D341Med (cell line): Measurements from ENCODE around the gene EAPP.
A peak's percentile ranks its signal among the peaks of the same experiment; 100 is the strongest.
"Not testable (repeated sequence)": the region's sequence is repeated elsewhere in the genome, so short reads cannot be mapped to it uniquely, and the experiment has no call there.

Experiments used
- DNase-seq: peaks from one replicate; pipeline ENCODE4 v3.0.0; 2012; ENCODE audit warnings: low spot score

EAPP gene

DNA sequence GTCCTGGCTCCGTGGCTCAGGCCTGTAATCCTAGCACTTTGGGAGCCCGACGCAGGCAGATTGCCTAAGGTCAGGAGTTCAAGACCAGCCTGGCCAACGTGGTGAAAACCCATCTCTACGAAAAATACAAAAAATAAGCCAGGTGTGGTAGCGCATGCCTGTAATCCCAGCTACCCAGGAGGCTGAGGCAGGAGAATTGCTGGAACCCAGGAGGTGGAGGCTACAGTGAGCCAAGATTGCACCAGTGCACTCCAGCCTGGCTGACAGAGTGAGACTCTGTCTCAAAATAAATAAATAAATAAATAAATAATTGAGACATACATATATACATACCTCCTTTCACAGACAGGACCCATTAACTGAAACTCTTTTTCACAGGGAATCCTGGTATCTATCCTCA, 1.4 kb downstream of the EAPP start:
- DNase-seq = not testable (repeated sequence)

DNA sequence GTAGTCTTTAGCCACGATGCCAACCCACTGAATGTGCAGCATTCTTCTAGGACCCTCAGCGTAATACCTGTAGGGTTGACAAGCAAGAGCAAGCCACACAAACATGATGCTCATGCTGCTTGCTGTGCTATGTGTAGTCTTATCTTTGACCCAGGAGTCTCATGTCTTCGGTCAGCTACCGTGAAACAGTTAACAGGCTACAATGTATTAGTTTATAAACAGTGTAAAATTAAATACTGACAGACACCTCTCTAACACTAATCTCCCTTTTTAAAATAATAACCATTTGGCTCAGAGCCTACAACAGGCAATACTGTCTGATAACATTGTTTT, 1.9 kb downstream of the EAPP start:
- no peak for DNase-seq

DNA sequence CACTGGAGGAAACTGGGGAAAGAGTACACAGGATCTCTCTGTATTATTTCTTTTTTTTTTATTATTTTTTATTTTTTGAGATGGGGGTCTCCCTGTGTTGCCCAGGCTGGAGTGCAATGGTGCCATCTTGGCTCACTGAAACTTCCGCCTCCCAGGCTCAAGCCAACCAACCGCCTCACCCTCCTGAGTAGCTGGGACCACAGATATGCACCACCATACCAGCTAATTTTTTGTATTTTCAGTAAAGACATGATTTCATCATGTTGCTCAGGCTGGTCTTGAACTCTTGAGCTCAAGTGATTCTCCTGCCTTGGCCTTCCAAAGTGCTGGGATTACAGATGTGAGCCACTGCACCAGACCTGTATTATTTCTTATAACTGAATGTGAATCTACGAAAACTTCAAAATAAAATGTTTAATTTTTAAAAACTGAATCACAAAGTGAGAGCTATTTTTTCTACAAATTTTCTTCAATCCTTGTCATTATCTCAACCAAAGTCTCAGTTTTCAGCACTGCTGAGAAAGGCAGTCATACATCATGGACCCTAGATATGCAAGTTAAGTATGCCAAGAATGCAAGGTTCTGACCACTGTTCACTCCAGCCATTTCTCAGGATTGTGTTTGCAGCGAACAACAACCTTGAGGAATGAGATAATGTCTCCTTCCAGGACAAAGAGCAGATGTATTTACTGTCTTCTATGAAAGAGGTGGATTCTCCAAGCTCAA, 2.4 kb downstream of the EAPP start:
- DNase-seq = no peak

- DNase-seq = no peak
These were observed 11.9 kb downstream of the EAPP start for GRCh38 chr14:34527591-34527990.

DNA sequence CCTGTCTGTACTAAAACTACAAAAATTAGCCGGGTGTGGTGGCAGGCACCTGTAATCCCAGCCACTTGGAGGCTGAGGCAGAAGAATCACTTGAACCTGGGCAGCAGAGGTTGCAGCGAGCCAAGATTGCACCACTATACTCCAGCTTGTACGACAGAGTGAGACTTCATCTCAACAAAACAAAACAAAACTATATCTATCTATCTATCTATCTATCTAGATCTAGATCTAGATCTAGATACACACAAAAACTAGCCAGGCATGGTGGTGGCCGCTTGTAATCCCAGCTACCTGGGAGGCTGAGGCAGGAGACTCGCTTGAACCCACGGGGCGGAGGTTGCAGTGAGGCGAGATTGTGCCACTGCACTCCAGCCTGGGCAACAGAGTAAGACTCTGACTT, 15.3 kb downstream of the EAPP start:
- DNase-seq = not testable (repeated sequence)

DNA sequence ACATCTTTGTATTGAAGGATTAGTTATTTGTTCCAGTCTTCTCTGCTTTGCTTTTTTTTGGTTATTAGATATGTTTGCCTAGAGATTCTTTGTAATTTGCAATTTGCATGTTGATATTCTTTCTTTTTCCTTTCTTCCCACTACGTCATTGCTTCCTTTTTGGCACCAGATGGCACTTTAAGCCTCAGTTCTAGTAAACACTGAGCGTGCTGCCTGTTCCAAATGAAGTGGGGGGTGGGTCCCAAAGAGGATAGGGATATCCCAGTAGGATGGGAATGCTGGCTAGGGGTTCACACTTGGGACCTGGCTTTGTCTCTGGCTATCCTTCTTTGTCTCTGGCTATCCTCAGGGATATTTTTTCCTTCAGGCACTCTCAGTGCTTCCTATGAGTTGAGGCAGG, 17.0 kb downstream of the EAPP start:
- peak; percentile 67 for DNase-seq

- not testable (repeated sequence) for DNase-seq
These were observed 18.4 kb downstream of the EAPP start for GRCh38 chr14:34521071-34521470.

- not testable (repeated sequence) for DNase-seq
These were observed 19.1 kb downstream of the EAPP start for GRCh38 chr14:34520304-34520970.

- DNase-seq = no peak
These were observed 31.6 kb downstream of the EAPP start for GRCh38 chr14:34507884-34508283.

GRCh38 chr14:34507459-34507858, 32.0 kb downstream of the EAPP start:
- DNase-seq = no peak

GRCh38 chr14:34505124-34505491, 34.4 kb downstream of the EAPP start:
- DNase-seq = not testable (repeated sequence)

GRCh38 chr14:34504027-34504426, 35.5 kb downstream of the EAPP start:
- DNase-seq = not testable (repeated sequence)

DNA sequence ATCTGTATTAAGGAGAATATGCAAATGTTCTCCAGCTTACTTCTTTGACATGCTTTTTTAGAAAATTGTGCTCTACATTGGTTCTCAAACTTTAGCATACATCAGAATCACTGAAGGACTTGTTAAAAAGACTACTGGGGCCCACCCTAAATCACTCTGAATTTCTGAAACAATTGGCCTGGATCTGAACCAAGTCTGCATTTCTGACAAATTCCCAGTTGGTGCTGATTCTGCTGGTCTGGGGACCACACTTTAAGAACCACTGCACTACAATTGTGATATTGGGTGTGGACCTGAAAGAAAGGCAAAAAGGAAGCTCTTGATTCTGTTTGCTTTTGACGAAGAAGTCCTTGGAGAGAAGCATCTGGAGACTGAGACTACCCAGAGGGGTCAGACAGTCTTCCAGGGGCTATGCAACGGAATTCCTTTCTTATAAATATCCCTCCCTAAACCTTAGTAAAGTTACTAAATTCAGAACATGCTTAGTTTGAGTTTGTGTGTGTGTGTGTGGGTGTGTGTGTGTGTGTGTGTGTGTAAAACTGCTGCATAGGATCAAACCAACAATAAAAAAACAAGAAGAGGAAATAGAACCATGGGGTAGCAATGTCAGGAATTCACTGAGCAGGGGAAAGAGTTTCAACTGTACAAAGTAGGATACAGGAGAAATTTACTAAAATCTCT, 36.8 kb downstream of the EAPP start:
- DNase-seq = no peak

DNA sequence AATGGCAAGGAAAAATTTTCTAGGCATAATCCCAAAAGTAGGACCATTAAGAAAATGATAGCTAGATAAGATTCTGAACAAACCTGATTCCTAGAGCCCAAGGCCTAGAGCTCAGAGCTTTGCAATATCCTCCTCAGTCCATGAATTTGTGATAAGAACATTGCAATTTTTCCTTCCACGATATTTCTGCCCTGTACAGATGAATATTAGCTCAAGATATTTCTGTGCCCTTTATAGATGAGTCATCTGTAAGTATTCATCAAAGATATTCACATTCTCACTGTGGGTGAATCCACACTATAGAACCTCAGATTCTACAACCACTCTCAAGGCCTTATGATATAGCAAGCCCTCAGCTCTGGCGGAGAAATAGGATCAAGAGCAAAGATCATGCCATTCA, 37.5 kb downstream of the EAPP start:
- no peak for DNase-seq

DNA sequence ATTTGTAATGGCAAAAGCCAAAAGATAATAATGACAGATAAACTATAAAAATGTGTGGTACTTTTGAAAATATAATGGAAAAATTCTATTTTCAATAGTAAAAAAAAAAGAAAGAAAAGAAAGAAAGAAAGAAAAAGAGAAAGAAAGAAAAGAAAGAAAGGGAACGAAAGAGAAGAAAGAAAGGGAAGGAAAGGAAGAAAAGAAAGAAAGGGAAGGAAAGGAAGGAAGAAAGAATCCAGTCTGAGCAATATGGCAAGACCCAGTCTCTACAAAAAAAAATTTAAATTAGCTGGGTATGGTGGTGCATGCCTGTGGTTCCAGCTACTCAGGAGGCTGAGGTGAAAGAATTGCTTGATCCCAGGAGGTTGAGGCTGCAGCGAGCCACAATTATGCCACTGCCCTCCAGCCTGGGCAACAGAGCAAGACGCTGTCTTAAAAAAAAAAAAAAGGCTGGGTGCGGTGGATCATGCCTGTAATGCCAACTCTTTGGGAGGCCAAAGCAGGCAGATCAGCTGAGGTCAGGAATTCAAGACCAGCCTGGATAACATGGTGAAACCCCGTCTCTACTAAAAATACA, 38.4 kb downstream of the EAPP start:
- no peak for DNase-seq

DNA sequence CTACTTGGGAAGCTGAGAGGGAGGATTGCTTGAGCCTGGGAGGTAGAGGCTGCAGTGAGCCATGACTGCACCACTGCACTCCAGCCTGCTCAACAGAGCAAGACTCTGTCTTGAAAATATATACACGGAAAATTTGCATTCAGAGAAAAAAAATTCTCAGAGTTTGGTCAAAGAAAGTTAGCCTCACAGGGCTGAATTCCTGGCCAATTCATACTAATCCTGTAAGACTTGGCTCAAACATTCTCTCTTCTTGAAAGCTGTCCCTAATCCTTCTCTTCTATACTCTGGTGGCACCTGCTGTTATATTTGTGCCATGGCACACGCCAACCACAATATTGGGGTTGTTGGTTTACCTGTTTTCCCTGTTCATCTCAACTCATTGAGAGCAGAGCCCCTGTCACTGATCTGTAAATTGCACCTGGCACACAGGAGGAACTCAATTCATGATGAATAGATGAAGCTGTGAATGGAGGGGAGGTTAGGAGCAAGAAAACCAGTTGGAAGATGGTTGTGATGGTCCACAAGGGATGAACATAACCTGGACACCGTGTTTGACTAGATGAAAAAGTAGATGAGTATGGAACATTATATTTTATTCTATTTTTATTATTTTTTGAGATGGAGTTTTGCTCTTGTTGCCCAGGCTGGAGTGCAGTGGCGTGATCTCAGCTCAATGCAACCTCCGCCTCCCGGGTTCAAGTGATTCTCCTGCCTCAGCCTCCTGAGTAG, 40.7 kb downstream of the EAPP start:
- DNase-seq = peak; percentile 68

GRCh38 chr14:34496679-34497513, 42.6 kb downstream of the EAPP start:
- DNase-seq = no peak

- DNase-seq = no peak
These were observed 43.4 kb downstream of the EAPP start for GRCh38 chr14:34496007-34496678.

GRCh38 chr14:34489324-34489723, 50.2 kb downstream of the EAPP start:
- no peak for DNase-seq

DNA sequence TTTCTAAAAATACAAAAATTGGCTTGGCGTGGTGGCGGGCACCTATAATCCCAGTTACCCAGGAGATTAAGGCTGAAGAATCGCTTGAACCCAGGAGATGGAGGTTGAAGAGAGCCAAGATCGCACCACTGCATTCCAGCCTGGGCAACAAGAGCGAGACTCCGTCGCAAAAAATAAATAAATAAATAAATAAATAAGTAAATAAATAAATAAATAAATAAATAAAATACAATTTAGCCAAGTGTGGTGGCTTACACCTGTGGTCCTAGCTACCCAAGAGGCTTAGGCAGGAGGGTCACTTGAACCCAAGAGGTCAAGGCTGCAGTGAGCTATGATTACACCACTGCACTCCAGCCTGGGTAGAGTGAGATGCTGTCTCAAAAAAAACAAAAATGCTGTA, 51.0 kb downstream of the EAPP start:
- DNase-seq = no peak

DNA sequence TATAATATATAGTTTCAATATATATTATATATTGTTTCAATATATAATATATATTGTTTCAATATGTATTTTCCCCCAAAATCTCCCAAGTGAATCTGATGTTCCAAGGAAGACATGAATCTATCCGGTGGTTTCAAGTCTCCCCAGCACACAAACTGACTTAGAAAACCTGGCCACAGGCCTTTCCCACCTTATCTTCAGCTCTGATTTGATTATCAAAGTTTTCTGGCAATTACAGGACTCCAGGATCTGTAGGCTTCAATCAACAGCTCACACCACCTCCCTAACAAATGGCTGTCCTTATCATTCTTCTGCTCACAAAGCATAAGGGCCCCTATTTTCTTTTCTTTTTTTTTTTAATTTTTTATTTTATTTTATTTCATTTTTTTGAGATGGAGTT, 54.8 kb downstream of the EAPP start:
- no peak for DNase-seq
